CD4-positive, alpha-beta T cell treated with Interleukin-15 for 1 hour (primary cell): ENCODE data around the gene SLC28A3.

Experiments used
- DNase-seq: peaks from one replicate; pipeline ENCODE4 v3.0.0-alpha.2; 2020

The SLC28A3 gene

GRCh38 chr9:84296146-84296843 is 44.3 kb downstream of the SLC28A3 start:
- DNase-seq: peak; percentile 47

GRCh38 chr9:84294241-84294950 is 46.2 kb downstream of the SLC28A3 start:
- no peak for DNase-seq

- DNase-seq: peak; percentile 19
Measured at GRCh38 chr9:84293001-84293798, 47.4 kb downstream of the SLC28A3 start.

GRCh38 chr9:84285381-84285780 is 55.2 kb downstream of the SLC28A3 start:
- no peak for DNase-seq

- no peak for DNase-seq
Measured at GRCh38 chr9:84283946-84284345, 56.6 kb downstream of the SLC28A3 start.

- DNase-seq: no peak
Measured at GRCh38 chr9:84278130-84278529, 62.4 kb downstream of the SLC28A3 start.

GRCh38 chr9:84277646-84278045 is 62.9 kb downstream of the SLC28A3 start:
- DNase-seq: no peak

GRCh38 chr9:84276741-84277140 is 63.8 kb downstream of the SLC28A3 start:
- no peak for DNase-seq

GRCh38 chr9:84271921-84272556 is 68.5 kb downstream of the SLC28A3 start:
- DNase-seq: no peak

- DNase-seq: peak; percentile 74
Measured at GRCh38 chr9:84271531-84271900, 69.0 kb downstream of the SLC28A3 start.

GRCh38 chr9:84270847-84271530 is 69.6 kb downstream of the SLC28A3 start:
- no peak for DNase-seq

- DNase-seq: no peak
Measured at GRCh38 chr9:84266087-84266561, 74.4 kb downstream of the SLC28A3 start.

- DNase-seq: no peak
Measured at GRCh38 chr9:84264307-84265029, 76.1 kb downstream of the SLC28A3 start.

GRCh38 chr9:84261070-84261746 is 79.3 kb downstream of the SLC28A3 start:
- DNase-seq: peak; percentile 43

GRCh38 chr9:84258371-84258770 is 82.2 kb downstream of the SLC28A3 start:
- no peak for DNase-seq

- no peak for DNase-seq
Measured at GRCh38 chr9:84255696-84256095, 84.9 kb downstream of the SLC28A3 start.

GRCh38 chr9:84254972-84255371 is 85.6 kb downstream of the SLC28A3 start:
- no peak for DNase-seq

- DNase-seq: no peak
Measured at GRCh38 chr9:84251921-84252320, 88.6 kb downstream of the SLC28A3 start.

- no peak for DNase-seq
Measured at GRCh38 chr9:84241817-84242373, 98.7 kb downstream of the SLC28A3 start.

- no peak for DNase-seq
Measured at GRCh38 chr9:84239343-84239742, 101.2 kb downstream of the SLC28A3 start.

- DNase-seq: no peak
Measured at GRCh38 chr9:84238652-84239051, 101.9 kb downstream of the SLC28A3 start.
